ENCODE measurements around the gene WDR45. TPM values are rescaled to one million over a fixed set of nuclear protein-coding genes. Genes with fewer than 3 reads are reported as not detected.

WDR45 gene
- total RNA-seq, 6 donors from 2014 or later = 55.9 to 165 (median 74.2) TPM

- no peaks in the 10 kb centered on the region for H3K9me3 ChIP-seq
- TF ChIP-seq POLR2A (IDR thresholded peaks at IDR 0.05) = no peak
- TF ChIP-seq EP300 (IDR thresholded peaks at IDR 0.05) = no peak
- no peak for TF ChIP-seq CTCF (IDR thresholded peaks at IDR 0.05)
- no peaks in the 10 kb centered on the region for H3K4me1 ChIP-seq
- no peak overlapping the region for H3K4me3 ChIP-seq
- no peak overlapping the region for H3K27ac ChIP-seq
- 63 to 75% methylated on average over 2 to 6 of the region's 6 CpGs for WGBS, 2 donors
- H3K27me3 ChIP-seq = no peaks in the 10 kb centered on the region
- ATAC-seq (ENCODE audit: low FRiP score in 2 of 2) (no peak), DNase-seq (no peak)
- peaks cover 3 to 54% (median 31%) of the 10 kb centered on the region in 4 donors for H3K36me3 ChIP-seq
Observed at GRCh38 chrX:49030283-49030682, 49.4 kb downstream of the WDR45 start.

- 91% methylated on average over 6 of the region's 6 CpGs; no CpG with 5 or more reads in 1 of the 2 donors for WGBS, 2 donors
- Histone ChIP-seq H3K27ac (no peak overlapping the region), H3K27me3 (no peaks in the 10 kb centered on the region), H3K9me3 (no peaks in the 10 kb centered on the region), H3K4me1 (no peaks in the 10 kb centered on the region), H3K4me3 (no peak overlapping the region), H3K36me3 (peaks cover 3 to 54% (median 31%) of the 10 kb centered on the region in 4 donors)
- TF ChIP-seq POLR2A (IDR thresholded peaks at IDR 0.05) (no peak), CTCF (IDR thresholded peaks at IDR 0.05) (no peak)
- DNase-seq (no peak), ATAC-seq (ENCODE audit: low FRiP score in 2 of 2) (no peak)
Observed at GRCh38 chrX:49029876-49030275, 49.8 kb downstream of the WDR45 start.

Small RNAs within 50 kb of the gene (small RNA-seq; reads per million reads assigned to genes)
- 0 to 0.11 (median 0) reads per million in 4 donors for gene RNU4-52P

Other genes starting within 250 kb of the WDR45 start
- gene PCSK1N, start 244.3 kb downstream of the WDR45 start, total RNA-seq = 1 to 10 TPM; 1.0 to 7.5 (median 2.3) TPM
- 10 to 100 TPM; 29.6 to 49.6 (median 42.6) TPM for gene TIMM17B, start 182.1 kb downstream of the WDR45 start, total RNA-seq
- gene PQBP1, start 182.0 kb downstream of the WDR45 start, total RNA-seq = 10 to 100 TPM; 49.1 to 76.9 (median 65.2) TPM
- gene SLC35A2, start 168.2 kb downstream of the WDR45 start, total RNA-seq = 10 to 100 TPM in 5 of 6 donors, 1 to 10 TPM in 1; 5.2 to 32.0 (median 23.3) TPM
- gene PIM2, start 160.9 kb downstream of the WDR45 start, total RNA-seq = 10 to 100 TPM; 16.3 to 36.1 (median 26.2) TPM
- 100 to 1,000 TPM in 1 of 6 donors, 10 to 100 TPM in 5; 40.1 to 101 (median 49.6) TPM for gene OTUD5, start 122.3 kb downstream of the WDR45 start, total RNA-seq
- 1 to 10 TPM in 3 of 6 donors, under 1 TPM in 3; 0.61 to 3.1 (median 1.2) TPM for gene KCND1, start 108.0 kb downstream of the WDR45 start, total RNA-seq
- 100 to 1,000 TPM in 1 of 6 donors, 10 to 100 TPM in 5; 37.5 to 140 (median 50.8) TPM for gene GRIPAP1, start 77.6 kb downstream of the WDR45 start, total RNA-seq
- 10 to 100 TPM; 44.4 to 99.7 (median 72.3) TPM for gene TFE3, start 36.5 kb downstream of the WDR45 start, total RNA-seq
- gene CCDC120, start 20.9 kb downstream of the WDR45 start, total RNA-seq = 10 to 100 TPM in 3 of 6 donors, 1 to 10 TPM in 3; 6.0 to 13.5 (median 9.9) TPM
- gene PRAF2, start 5.9 kb downstream of the WDR45 start, total RNA-seq = 10 to 100 TPM; 12.5 to 26.2 (median 15.5) TPM
- 10 to 100 TPM; 14.7 to 23.1 (median 20.4) TPM for gene GPKOW, start 43.8 kb upstream of the WDR45 start, total RNA-seq
- 10 to 100 TPM in 4 of 6 donors, 1 to 10 TPM in 2; 7.3 to 16.3 (median 12.9) TPM for gene MAGIX, start 82.9 kb upstream of the WDR45 start, total RNA-seq
- 100 to 1,000 TPM in 2 of 6 donors, 10 to 100 TPM in 4; 32.7 to 135 (median 58.4) TPM for gene PLP2, start 92.0 kb upstream of the WDR45 start, total RNA-seq
- 10 to 100 TPM; 14.4 to 43.0 (median 19.7) TPM for gene PRICKLE3, start 106.5 kb upstream of the WDR45 start, total RNA-seq
- 1 to 10 TPM; 2.1 to 8.0 (median 4.3) TPM for gene SYP, start 120.3 kb upstream of the WDR45 start, total RNA-seq
- 1 to 10 TPM in 4 of 6 donors, under 1 TPM in 2; 0.46 to 6.3 (median 1.7) TPM for gene CACNA1F, start 153.5 kb upstream of the WDR45 start, total RNA-seq
- gene CCDC22, start 155.6 kb upstream of the WDR45 start, total RNA-seq = 10 to 100 TPM in 5 of 6 donors, 1 to 10 TPM in 1; 9.9 to 22.0 (median 18.6) TPM
- gene FOXP3, start 184.8 kb upstream of the WDR45 start, total RNA-seq = under 1 TPM in 2 of 6 donors, not detected in 4; 0.23 to 0.54 TPM
- gene PPP1R3F, start 189.9 kb upstream of the WDR45 start, total RNA-seq = 10 to 100 TPM in 2 of 6 donors, 1 to 10 TPM in 4; 3.3 to 14.9 (median 7.1) TPM
- gene GAGE10, start 223.8 kb upstream of the WDR45 start, total RNA-seq = not detected
- gene GAGE12J, start 242.2 kb upstream of the WDR45 start, total RNA-seq = under 1 TPM in 1 of 6 donors, not detected in 5; 0.72 TPM